GM23248 (cell line): ENCODE data around the gene PRODH2. TPM values are rescaled to one million over a fixed set of nuclear protein-coding genes. Genes with fewer than 3 reads are reported as not detected.

Experiments used
- DNase-seq: peaks from one replicate; pipeline ENCODE4 v3.0.0-alpha.2; 2015
- H2AFZ ChIP-seq: fragments of 200-600 bp; sonication (generic); 2 replicates; pipeline ENCODE4 v1.6.1; 2016; ENCODE audit warnings: antibody characterized with exemption
- H3F3A ChIP-seq: fragments of 200-600 bp; sonication (generic); 2 replicates; pipeline ENCODE4 v1.6.1; 2016; ENCODE audit warnings: mild to moderate bottlenecking, antibody characterized with exemption, mixed run types; ENCODE audit not compliant: insufficient read depth
- H3K27ac ChIP-seq: fragments of 200-600 bp; sonication (generic); 2 replicates; pipeline ENCODE4 v1.5.1; 2016; ENCODE audit warnings: mild to moderate bottlenecking
- H3K27me3 ChIP-seq: fragments of 200-600 bp; sonication (generic); replicated peaks from 2 replicates; pipeline ENCODE4 v1.6.1; 2016; ENCODE audit warnings: mild to moderate bottlenecking; ENCODE audit not compliant: insufficient read depth
- H3K36me3 ChIP-seq: fragments of 200-600 bp; sonication (generic); 2 replicates; pipeline ENCODE4 v1.6.1; 2016; ENCODE audit warnings: low read depth, mild to moderate bottlenecking
- H3K4me1 ChIP-seq: fragments of 200-600 bp; sonication (generic); 2 replicates; pipeline ENCODE4 v1.6.1; 2016; ENCODE audit warnings: mild to moderate bottlenecking; ENCODE audit not compliant: insufficient read depth
- H3K4me2 ChIP-seq: fragments of 200-600 bp; sonication (generic); one replicate; pipeline ENCODE4 v1.6.1; 2016; ENCODE audit warnings: mild to moderate bottlenecking; ENCODE audit not compliant: unreplicated experiment
- H3K4me3 ChIP-seq: fragments of 200-600 bp; sonication (generic); 2 replicates; pipeline ENCODE4 v1.5.1; 2016; ENCODE audit warnings: mild to moderate bottlenecking
- H3K79me2 ChIP-seq: fragments of 200-600 bp; sonication (generic); 2 replicates; pipeline ENCODE4 v1.6.1; 2016; ENCODE audit warnings: mild to moderate bottlenecking; ENCODE audit not compliant: insufficient read depth
- H3K9ac ChIP-seq: fragments of 200-600 bp; sonication (generic); 2 replicates; pipeline ENCODE4 v1.6.1; 2016; ENCODE audit warnings: mild to moderate bottlenecking
- H3K9me2 ChIP-seq: fragments of 200-600 bp; sonication (generic); 2 replicates; pipeline ENCODE4 v1.6.1; 2016; ENCODE audit warnings: mixed run types, mild to moderate bottlenecking, moderate library complexity; ENCODE audit not compliant: insufficient read depth
- H3K9me3 ChIP-seq: fragments of 200-600 bp; sonication (generic); one replicate; pipeline ENCODE4 v1.6.1; 2017; ENCODE audit warnings: low read depth
- H4K20me1 ChIP-seq: fragments of 200-600 bp; sonication (generic); 2 replicates; pipeline ENCODE4 v1.6.0; 2016; ENCODE audit not compliant: insufficient read depth
- EZH2 ChIP-seq: fragments of 200-600 bp; sonication (generic); IDR thresholded peaks from 2 replicates; pipeline ENCODE4 v1.6.1; 2018; ENCODE audit warnings: antibody characterized with exemption, mild to moderate bottlenecking; ENCODE audit not compliant: insufficient read depth, poor library complexity, severe bottlenecking
- EZH2phosphoT487 ChIP-seq: fragments of 200-600 bp; sonication (generic); IDR thresholded peaks from 2 replicates; pipeline ENCODE4 v1.6.1; 2018; ENCODE audit warnings: antibody characterized with exemption, moderate library complexity, mild to moderate bottlenecking, low read depth; ENCODE audit not compliant: insufficient read depth
- WGBS, 2 experiments: methylation state at CpG; one replicate each; pipeline ENCODE4 v1.1.6; 2015 to 2017; ENCODE audit warnings: low lambda C conversion rate in 2 of 2, low coverage in 1 of 2; ENCODE audit errors: missing lambda C conversion rate in 2 of 2; 5-methylcytosine and 5-hydroxymethylcytosine counted together
- in situ Hi-C: fragments of 300-500 bp; cut with MboI; formaldehyde crosslinking; loops from 2 replicates; pipeline ENCODE4 v1.15.0; 2020
- polyA plus RNA-seq: library from polyadenylated mRNA; unstranded; fragments of >200 nt; fragmentation: Nextera tagmentation; extraction: Ambion mirVana; gene quantifications from 2 replicates; pipeline ENCODE4 v1.2.1, GENCODE V29; 2016
- total RNA-seq: library from RNA; depleted of rRNA; stranded (reverse); fragments of >200 nt; shearing (Covaris generic); gene quantifications from 2 replicates; pipeline ENCODE4 v1.2.3, GENCODE V29; 2014

Gene PRODH2
- total and polyA plus RNA-seq, 2 experiments from 2014 or later: not detected

DNA sequence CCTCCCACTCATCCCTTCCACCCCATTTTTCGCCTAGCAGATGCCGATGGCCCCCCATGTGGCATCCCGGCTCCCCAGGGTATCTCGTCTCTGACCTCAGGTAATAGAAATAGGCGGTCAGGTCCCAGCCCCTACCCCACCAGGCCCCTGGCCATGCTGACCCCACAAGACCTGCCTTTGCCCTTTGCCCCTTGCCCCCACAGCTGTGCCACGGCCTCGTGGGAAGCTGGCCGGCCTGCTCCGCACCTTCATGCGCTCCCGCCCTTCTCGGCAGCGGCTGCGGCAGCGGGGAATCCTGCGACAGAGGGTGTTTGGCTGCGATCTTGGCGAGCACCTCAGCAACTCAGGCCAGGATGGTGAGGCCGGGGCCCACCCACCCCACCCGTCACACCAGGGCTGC, 31.9 kb downstream of the PRODH2 start:
- Histone ChIP-seq H3K36me3 (no peaks in the 10 kb centered on the region), H3K9me3 (no peaks in the 10 kb centered on the region), H3K4me3 (no peak overlapping the region), H3K9ac (no peak overlapping the region), H3F3A (no peaks in the 10 kb centered on the region), H3K27ac (no peak overlapping the region), H3K4me2 (no peak overlapping the region), H3K79me2 (no peaks in the 10 kb centered on the region), H3K9me2 (no peaks in the 10 kb centered on the region), H2AFZ (no peak overlapping the region), H3K4me1 (no peaks in the 10 kb centered on the region), H3K27me3 (no peaks in the 10 kb centered on the region), H4K20me1 (no peaks in the 10 kb centered on the region)
- TF ChIP-seq EZH2 (no peak), EZH2phosphoT487 (no peak)
- in situ Hi-C loops: no loop called here
- no peak for DNase-seq
- WGBS, 2 experiments: 96% methylated on average over 9 to 20 of the region's 20 CpGs

- Histone ChIP-seq H3K9me3 (no peaks in the 10 kb centered on the region), H3K4me2 (no peak overlapping the region), H3K27me3 (no peaks in the 10 kb centered on the region), H3K4me3 (no peak overlapping the region), H3F3A (no peaks in the 10 kb centered on the region), H3K27ac (no peak overlapping the region), H3K36me3 (no peaks in the 10 kb centered on the region), H3K79me2 (no peaks in the 10 kb centered on the region), H3K9me2 (no peaks in the 10 kb centered on the region), H3K9ac (no peak overlapping the region), H4K20me1 (no peaks in the 10 kb centered on the region), H3K4me1 (no peaks in the 10 kb centered on the region), H2AFZ (no peak overlapping the region)
- 96% methylated on average over 15 to 16 of the region's 16 CpGs for WGBS, 2 experiments
- DNase-seq: no peak
- in situ Hi-C loops: no loop called here
- TF ChIP-seq EZH2 (no peak), EZH2phosphoT487 (no peak)
Measured at GRCh38 chr19:35780058-35780457, 32.6 kb downstream of the PRODH2 start.

GRCh38 chr19:35779033-35779432, 33.6 kb downstream of the PRODH2 start:
- Histone ChIP-seq H3K9me3 (no peaks in the 10 kb centered on the region), H3K4me1 (no peaks in the 10 kb centered on the region), H2AFZ (no peak overlapping the region), H3K4me2 (no peak overlapping the region), H3K9ac (no peak overlapping the region), H3K79me2 (no peaks in the 10 kb centered on the region), H3K9me2 (no peaks in the 10 kb centered on the region), H3K27ac (no peak overlapping the region), H3K36me3 (no peaks in the 10 kb centered on the region), H3F3A (no peaks in the 10 kb centered on the region), H3K27me3 (no peaks in the 10 kb centered on the region), H4K20me1 (no peaks in the 10 kb centered on the region), H3K4me3 (no peak overlapping the region)
- DNase-seq: no peak
- TF ChIP-seq EZH2phosphoT487: no peak
- no peak for TF ChIP-seq EZH2
- in situ Hi-C loops: no loop called here
- 83 to 85% methylated on average over 8 of the region's 8 CpGs for whole genome bisulfite sequencing, 2 experiments

- TF ChIP-seq EZH2phosphoT487 (no peak), EZH2 (no peak)
- no peaks in the 10 kb centered on the region for H3K9me2 ChIP-seq
- no peaks in the 10 kb centered on the region for H3K27me3 ChIP-seq
- in situ Hi-C loops: no loop called here
- no peak overlapping the region for H3K4me2 ChIP-seq
- H3K27ac ChIP-seq: no peak overlapping the region
- H3F3A ChIP-seq: peaks cover 4% of the 10 kb centered on the region
- no peaks in the 10 kb centered on the region for H3K4me1 ChIP-seq
- no peaks in the 10 kb centered on the region for H3K36me3 ChIP-seq
- no peaks in the 10 kb centered on the region for H4K20me1 ChIP-seq
- no peaks in the 10 kb centered on the region for H3K9me3 ChIP-seq
- no peak overlapping the region for H2AFZ ChIP-seq
- H3K4me3 ChIP-seq: no peak overlapping the region
- DNase-seq: no peak
- H3K79me2 ChIP-seq: no peaks in the 10 kb centered on the region
- WGBS, 2 experiments: 96 to 98% methylated on average over 7 of the region's 7 CpGs
- H3K9ac ChIP-seq: no peak overlapping the region
Measured at GRCh38 chr19:35777961-35778360, 34.7 kb downstream of the PRODH2 start.

- WGBS, 2 experiments: 81 to 83% methylated on average over 19 of the region's 19 CpGs
- in situ Hi-C loops: no loop called here
- Histone ChIP-seq H3F3A (peaks cover 11% of the 10 kb centered on the region), H3K4me2 (no peak overlapping the region), H3K36me3 (no peaks in the 10 kb centered on the region), H3K9me2 (no peaks in the 10 kb centered on the region), H3K27me3 (no peaks in the 10 kb centered on the region), H3K79me2 (no peaks in the 10 kb centered on the region), H3K9ac (no peak overlapping the region), H3K4me3 (no peak overlapping the region), H3K9me3 (no peaks in the 10 kb centered on the region), H4K20me1 (no peaks in the 10 kb centered on the region), H2AFZ (no peak overlapping the region), H3K27ac (no peak overlapping the region), H3K4me1 (no peaks in the 10 kb centered on the region)
- no peak for DNase-seq
- no peak for TF ChIP-seq EZH2phosphoT487
- TF ChIP-seq EZH2: no peak
Measured at GRCh38 chr19:35777086-35777841, 35.4 kb downstream of the PRODH2 start.
